C4-2B (cell line): ENCODE results near the gene MRNIP.

Experiments used
- H3K27ac ChIP-seq: fragments of 450-650 bp; 2 replicates; pipeline ENCODE4 v1.5.1; 2017
- ZFX ChIP-seq: fragments of 450-650 bp; IDR thresholded peaks from 2 replicates; pipeline ENCODE4 v1.6.1; 2017
- TF ChIP-seq, protein P1 (sequence below): fragments of 450-650 bp; conservative IDR thresholded peaks from 2 replicates; pipeline ENCODE4 v1.5.1; 2017; ENCODE audit warnings: mild to moderate bottlenecking

MRNIP gene

GRCh38 chr5:179879003-179879689, 20.5 kb upstream of the MRNIP start:
- no peak overlapping the region for H3K27ac ChIP-seq
- TF ChIP-seq, protein P1, sequence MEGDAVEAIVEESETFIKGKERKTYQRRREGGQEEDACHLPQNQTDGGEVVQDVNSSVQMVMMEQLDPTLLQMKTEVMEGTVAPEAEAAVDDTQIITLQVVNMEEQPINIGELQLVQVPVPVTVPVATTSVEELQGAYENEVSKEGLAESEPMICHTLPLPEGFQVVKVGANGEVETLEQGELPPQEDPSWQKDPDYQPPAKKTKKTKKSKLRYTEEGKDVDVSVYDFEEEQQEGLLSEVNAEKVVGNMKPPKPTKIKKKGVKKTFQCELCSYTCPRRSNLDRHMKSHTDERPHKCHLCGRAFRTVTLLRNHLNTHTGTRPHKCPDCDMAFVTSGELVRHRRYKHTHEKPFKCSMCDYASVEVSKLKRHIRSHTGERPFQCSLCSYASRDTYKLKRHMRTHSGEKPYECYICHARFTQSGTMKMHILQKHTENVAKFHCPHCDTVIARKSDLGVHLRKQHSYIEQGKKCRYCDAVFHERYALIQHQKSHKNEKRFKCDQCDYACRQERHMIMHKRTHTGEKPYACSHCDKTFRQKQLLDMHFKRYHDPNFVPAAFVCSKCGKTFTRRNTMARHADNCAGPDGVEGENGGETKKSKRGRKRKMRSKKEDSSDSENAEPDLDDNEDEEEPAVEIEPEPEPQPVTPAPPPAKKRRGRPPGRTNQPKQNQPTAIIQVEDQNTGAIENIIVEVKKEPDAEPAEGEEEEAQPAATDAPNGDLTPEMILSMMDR, result no peak
- no peak for TF ChIP-seq ZFX

- TF ChIP-seq, protein P1, result no peak
- TF ChIP-seq ZFX, result no peak
- no peak overlapping the region for H3K27ac ChIP-seq
Measured at GRCh38 chr5:179878222-179879002, 19.8 kb upstream of the MRNIP start.

DNA sequence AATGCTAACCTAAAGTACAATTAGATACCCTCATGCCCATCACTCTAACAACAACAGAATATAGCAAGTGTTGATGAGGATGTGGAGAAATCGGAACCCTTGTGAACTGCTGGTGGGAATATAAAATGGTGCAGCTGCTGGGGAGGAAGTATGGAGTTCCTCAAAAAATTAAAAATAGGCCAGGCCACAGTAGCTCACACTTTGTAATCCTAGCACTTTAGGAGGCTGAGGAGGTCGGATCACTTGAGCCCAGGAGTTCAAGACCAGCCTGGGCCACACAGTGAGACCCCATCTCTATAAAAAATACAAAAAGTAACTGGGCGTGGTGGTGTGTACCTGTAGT, 18.0 kb upstream of the MRNIP start:
- no peak for TF ChIP-seq ZFX
- TF ChIP-seq, protein P1, result no peak
- no peak overlapping the region for H3K27ac ChIP-seq

GRCh38 chr5:179875741-179876609, 17.4 kb upstream of the MRNIP start:
- TF ChIP-seq ZFX, result no peak
- TF ChIP-seq, protein P1, result no peak

GRCh38 chr5:179874536-179875292, 16.1 kb upstream of the MRNIP start:
- H3K27ac ChIP-seq, result no peak overlapping the region
- TF ChIP-seq ZFX, result no peak
- TF ChIP-seq, protein P1, result no peak

More at GRCh38 chr5:179875741-179876609, 17.4 kb upstream of the MRNIP start:
- no peak overlapping the region for H3K27ac ChIP-seq

- TF ChIP-seq, protein P1, result no peak
- TF ChIP-seq ZFX, result no peak
Measured at GRCh38 chr5:179874136-179874535, 15.5 kb upstream of the MRNIP start.

More at GRCh38 chr5:179874136-179874535, 15.5 kb upstream of the MRNIP start:
- H3K27ac ChIP-seq, result no peak overlapping the region
